GM19099 (cell line): ENCODE data around the gene CLDN24.

Experiments used
- POLR2A ChIP-seq: IDR thresholded peaks from 3 replicates; pipeline ENCODE4 v1.6.1; 2011; ENCODE audit warnings: low read depth; ENCODE audit not compliant: insufficient read length; ENCODE audit errors: extremely low read depth

Gene CLDN24

DNA sequence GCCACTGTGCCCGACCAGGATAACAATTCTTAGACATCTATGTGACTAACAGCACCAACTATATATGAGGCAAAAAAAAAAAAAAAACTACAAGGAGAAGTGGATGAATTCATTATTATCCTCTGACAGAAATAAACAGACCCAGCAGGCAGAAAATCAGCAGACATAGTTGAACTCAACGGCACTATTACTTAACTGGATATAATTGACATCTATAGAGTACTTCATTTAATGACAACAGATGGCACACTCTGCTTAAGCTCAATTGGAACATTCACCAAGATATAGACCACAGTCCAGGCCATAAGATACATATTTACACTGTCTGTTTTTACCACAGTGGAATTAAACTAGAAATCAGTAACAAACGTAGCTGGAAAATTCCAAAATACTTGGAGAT, 15.4 kb downstream of the CLDN24 start:
- TF ChIP-seq POLR2A: no peak

DNA sequence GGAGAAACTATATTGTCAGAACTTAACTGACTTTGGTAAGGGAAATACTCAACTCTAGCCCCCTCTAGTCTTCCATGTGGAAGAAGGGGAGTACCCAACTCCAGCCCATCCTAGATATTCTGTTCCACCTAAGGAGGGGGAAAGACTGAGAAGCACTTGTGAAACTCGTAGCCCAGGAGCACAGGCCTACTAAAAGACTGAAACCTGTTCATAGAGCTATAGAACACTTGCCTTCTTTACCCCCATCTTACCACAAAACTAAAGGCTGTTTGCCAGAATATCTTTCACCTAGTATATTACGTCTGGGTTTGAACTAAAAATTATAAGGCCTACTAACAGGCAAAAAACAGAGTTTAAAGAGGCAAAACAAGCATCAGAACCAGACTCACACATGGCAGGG, 17.7 kb downstream of the CLDN24 start:
- TF ChIP-seq POLR2A: no peak

DNA sequence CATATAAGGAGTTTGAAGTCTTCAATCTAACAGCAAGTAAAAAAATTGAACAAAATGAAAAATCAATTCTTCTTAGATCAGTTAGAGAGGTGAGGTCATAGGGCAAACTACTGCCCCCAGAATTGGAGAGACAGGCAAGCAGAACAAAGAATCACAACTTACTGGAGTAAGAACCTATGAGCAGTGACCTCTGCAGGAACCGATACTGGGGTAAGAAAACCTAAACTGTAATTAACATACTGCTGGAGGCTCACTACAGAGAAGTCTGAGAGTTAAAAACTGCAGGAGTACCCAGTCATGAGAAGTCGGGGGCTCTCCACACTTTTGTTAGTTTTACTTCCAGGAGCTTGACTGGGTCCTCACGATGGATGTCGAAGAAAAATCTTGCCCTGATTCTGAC, 18.2 kb downstream of the CLDN24 start:
- TF ChIP-seq POLR2A: no peak

DNA sequence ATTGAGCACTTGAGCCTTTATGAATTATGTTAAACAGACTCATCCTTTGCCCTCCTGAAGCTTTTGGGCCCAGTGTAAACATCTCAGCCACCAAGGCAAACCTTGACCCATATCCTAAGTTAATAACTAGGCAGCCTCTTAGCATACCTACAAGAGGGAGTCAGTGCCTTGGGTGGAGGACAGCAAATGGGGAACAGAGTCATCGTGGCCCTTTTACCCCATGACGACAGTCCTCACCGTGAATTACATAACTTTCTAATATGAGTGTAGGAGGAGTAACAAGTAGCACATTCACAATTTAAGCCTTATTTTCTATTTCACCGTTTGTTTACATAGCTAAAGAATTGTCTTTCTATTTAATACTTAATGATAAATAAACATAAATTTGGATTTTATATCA, 18.9 kb downstream of the CLDN24 start:
- no peak for TF ChIP-seq POLR2A

DNA sequence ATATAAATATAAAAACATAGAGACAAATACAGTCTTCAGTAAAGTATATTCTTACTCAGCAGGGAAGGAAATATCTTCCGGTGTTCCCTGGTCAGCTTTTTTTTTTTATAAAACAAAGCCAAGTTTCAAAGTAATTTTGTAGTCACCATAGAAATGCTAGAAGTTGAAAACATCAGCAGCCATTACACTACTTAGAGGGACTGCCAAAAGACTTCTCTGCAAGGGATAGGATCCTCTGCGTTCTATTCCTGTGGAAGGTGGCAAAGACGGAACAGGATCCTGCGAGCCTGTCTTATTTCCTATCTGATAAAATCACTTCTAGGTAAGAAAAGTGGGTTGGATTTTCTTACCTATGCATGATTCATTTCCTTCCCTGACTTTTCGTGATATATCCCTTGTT, 21.6 kb downstream of the CLDN24 start:
- no peak for TF ChIP-seq POLR2A

DNA sequence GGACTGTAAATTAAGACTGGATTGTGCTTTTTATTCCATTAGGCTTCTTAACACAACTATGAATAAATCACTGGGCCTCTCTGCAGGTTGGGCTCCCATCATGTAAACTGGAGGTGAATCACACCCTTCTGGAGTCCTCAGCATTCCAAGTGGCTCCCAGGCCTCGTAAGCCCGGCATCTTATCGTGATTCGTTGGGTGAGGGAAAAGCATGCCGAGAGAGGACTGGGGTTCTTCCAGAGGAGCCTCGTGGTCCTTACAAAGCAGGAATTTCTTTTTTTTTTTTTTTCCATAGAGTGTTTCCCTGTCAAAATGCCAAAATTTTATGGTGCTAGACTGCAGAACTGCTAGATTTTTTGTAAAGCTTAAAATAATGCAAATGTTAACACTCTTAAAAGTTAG, 22.2 kb downstream of the CLDN24 start:
- TF ChIP-seq POLR2A: no peak

DNA sequence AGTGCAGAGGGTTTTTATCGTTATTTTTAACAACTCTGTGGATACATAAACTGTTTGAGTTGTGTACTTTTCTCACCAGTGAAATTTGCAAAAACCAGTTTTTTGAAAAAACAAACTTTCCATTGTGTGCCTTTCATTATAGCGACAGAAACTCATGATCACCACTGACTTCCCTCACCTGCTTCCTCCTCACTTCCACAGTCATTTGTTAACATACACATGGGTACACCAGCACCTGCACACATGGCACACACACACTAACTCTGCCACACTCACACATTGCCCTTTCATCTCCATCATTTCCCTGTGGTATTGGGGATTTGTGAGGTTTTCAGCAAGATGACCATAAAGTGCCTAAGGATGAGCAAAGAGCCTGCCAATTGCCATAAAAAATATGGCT, 22.8 kb downstream of the CLDN24 start:
- TF ChIP-seq POLR2A: no peak

DNA sequence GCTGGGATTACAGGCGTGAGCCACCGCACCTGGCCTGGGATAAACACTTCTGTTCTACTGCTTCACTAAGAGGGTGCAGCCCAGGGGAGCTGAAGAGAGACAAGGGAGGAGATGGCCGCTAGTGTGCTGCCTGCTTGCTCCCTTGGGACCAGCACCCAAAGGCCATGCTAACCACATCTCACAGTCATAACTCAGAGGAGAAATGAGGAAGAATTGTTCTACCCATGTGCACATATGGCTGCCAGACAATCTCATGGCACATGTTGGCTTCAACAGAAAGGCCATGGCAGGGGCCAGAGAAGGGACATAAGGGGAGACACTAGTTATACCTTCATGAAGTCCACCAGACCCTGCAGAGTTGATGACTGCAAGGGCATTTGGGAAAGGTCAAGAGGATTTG, 24.6 kb downstream of the CLDN24 start:
- TF ChIP-seq POLR2A: no peak

DNA sequence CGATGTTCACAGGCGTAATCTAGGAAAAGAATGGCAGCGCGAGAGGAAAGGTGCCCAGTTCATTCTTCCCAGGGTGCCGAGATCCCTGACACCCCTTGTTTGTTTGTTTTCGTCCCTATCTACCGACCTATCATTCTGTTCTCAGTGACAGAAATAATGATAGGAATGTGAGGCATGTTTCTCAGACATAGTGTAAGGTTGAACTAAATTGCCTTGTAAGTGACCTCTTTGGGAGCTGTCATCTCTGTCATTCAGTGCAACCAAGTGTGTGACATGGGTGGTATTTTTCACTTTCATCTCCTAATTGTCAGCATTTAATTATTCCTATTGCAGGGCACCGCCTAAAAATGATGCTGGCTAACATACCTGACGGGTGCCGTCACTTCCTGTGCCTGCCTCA, 26.5 kb downstream of the CLDN24 start:
- no peak for TF ChIP-seq POLR2A

DNA sequence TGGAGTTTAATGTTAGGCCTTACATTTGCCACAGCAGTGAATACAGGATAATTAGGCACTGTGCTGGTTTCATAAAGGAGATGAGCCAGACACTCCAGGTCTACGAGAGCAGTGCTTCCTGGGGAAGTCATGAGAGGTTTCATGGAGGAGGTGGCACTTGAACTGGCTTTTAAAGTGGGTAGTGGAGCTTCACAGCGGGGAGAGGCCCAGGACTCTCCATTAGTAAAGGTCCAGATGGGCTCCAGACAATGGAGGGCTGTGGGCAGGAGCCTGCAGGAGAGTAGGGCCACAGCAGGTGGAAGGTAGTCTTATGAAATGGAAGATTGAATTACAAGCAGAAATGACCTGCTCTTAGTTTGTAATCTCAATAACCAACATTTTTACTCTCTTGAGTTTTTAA, 31.2 kb downstream of the CLDN24 start:
- no peak for TF ChIP-seq POLR2A

DNA sequence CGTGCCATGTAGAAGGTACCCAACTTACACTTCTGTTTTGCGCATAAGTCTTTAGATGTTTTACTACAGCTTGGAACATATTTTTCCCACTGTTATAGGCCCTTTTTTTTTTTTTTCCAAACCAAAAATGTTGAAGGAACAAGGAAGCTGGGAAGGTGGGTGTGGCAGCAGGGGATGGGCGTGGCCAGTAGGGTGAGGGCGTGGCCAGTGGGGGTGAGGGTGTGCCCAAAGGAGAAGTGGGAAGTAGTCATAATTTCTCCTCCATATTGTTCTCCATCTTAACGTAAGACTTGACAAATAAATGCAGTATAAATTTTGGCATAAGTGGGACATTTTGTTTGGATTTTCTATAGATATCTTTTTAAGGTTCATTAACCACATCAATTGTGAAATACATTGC, 32.5 kb downstream of the CLDN24 start:
- no peak for TF ChIP-seq POLR2A

DNA sequence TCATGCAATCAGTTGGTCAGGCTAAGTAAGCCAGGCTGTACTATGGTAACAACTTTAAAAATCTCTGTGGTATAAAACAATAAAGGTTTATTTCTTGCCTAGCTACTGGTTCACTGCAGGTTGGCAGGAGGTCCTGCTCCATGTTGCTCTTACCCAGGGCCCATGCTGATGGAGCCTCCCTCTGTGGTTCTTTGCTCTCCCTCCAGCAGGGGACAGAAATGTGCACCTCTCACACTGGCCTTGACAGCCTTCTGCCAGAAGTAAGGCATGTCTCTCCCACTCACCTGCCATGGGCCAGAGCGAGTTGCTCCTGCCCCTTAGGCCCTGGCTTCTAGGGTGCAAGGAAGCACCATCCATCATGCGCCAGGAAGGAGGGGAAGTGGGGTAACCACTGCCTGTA, 33.3 kb downstream of the CLDN24 start:
- no peak for TF ChIP-seq POLR2A

DNA sequence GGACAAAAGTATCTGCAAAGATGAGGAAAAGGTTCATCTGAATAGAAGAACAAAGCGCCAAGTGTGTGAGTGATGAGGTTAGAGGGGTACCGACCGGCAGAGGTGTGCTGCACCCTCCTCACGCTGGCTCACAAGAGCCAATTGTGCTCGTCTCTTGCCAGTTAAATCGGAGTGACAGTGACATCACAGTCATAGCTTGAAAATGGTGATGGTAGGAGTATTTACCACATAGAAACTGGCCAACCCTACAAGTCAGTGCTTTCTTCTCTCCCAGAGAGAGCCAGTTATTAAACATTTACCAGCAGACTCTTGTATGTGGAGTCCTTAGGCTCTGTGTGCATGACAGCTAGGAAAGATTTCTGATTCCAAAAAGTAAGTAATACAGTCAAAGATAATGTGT, 34.5 kb downstream of the CLDN24 start:
- TF ChIP-seq POLR2A: peak; percentile 51

DNA sequence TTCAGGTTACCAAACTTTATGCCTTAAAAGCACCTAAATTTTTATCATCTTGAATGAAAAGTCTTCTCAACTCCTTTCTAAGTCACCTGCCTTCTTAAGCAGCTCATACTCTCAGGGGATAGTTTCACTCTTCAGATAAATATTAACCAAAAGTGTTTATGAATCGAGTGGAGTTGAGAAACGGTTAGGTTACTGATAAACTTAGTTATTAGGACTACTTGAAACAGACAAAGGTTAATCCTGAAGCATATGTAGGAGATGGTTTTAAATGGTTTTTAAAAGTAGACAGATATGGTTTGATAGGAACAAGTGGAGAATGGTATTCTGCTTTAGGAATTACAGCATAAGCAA, 34.9 kb downstream of the CLDN24 start:
- no peak for TF ChIP-seq POLR2A

DNA sequence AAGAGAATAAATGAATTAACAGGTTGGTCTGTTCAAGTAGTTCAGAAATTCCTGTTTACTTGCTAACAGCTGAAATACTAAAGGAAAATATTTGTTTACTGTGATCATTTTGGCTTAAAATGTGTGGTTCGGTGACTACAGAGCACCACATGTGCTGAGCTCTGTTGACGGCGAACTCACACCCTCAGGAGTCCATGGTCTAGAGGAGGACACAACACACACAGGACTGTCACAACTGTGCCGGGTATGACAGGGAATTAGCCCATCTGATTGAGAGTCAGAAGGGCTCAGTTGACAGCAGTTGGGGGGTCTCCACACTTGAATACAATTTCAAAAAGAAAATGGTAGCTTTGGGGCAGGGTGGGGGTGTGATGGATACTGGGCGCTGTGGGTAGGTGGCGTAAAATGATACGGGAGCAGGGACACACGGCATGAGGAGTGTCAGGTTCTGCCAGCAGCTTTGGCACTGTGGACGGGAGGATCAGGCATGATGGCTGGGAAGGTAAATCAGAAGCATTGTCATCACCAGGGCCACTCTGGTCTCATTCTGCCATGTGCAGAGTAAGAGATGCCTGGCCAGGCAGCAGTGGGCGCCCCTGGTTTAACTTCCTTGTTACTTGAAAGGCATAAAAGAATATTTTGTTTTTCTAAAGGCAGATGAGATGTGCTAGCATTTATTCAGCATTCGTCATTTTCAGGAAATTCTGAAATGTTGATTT, 35.5 kb downstream of the CLDN24 start:
- no peak for TF ChIP-seq POLR2A

DNA sequence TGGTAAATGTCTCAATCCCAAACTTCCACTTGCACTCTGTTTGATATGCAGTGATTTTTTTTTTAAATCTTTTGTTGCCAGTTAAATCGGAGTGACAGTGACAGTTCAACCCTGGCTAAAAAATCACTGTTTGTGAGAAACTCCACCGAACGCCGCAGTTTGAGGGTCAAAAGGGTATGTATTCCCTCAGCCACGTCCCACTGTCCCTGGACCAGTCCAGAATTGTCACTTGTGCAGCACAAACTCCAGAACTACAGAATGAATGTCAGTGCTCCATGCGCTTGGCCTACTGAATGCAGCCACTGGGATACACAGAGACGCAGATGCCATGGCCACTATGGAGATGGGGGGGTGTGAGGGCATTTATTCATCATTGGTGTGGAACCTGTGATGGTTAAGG, 36.3 kb downstream of the CLDN24 start:
- TF ChIP-seq POLR2A: no peak

DNA sequence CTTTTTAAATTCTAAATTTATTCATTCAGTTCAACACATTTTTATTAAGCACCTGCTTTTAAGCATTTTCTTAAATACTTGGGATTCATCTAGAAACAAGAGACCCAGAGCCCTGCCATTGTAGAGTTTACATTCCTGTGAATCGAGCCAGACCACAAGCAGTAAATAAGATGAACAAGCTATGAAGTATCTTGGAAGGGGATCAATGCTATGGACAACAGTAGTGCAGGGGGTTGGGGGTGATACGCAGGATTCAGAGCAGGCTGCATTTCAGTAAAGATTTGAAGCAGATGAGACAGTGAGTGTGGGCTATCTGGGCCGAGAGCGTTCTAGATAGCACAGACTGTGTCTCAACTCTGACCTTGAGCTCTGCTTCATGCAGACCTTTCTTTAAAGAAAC, 37.3 kb downstream of the CLDN24 start:
- no peak for TF ChIP-seq POLR2A
